Subcutaneous adipose tissue (tissue), 4 donors: ENCODE data around the gene FBLN2. TPM values are rescaled to one million over a fixed set of nuclear protein-coding genes. Genes with fewer than 3 reads are reported as not detected.

Experiments
- total RNA-seq, 4 donors: library from RNA; depleted of rRNA; stranded (reverse); fragments of >200 nt; gene quantifications; one replicate each; pipeline ENCODE4 v1.1.0, GENCODE V29; 2016
- TF ChIP-seq, protein P1 (sequence below): fragments of 450-650 bp; IDR thresholded peaks from one replicate; pipeline ENCODE4 v1.5.1; 2016; ENCODE audit warnings: low read depth, mild to moderate bottlenecking, control low read depth, antibody characterized with exemption, moderate library complexity

The FBLN2 gene
- total RNA-seq, 4 donors from 2014 or later, result 215 to 456 (median 410) TPM

GRCh38 chr3:13571264-13571663 is 22.3 kb downstream of the FBLN2 start:
- TF ChIP-seq, protein P1, sequence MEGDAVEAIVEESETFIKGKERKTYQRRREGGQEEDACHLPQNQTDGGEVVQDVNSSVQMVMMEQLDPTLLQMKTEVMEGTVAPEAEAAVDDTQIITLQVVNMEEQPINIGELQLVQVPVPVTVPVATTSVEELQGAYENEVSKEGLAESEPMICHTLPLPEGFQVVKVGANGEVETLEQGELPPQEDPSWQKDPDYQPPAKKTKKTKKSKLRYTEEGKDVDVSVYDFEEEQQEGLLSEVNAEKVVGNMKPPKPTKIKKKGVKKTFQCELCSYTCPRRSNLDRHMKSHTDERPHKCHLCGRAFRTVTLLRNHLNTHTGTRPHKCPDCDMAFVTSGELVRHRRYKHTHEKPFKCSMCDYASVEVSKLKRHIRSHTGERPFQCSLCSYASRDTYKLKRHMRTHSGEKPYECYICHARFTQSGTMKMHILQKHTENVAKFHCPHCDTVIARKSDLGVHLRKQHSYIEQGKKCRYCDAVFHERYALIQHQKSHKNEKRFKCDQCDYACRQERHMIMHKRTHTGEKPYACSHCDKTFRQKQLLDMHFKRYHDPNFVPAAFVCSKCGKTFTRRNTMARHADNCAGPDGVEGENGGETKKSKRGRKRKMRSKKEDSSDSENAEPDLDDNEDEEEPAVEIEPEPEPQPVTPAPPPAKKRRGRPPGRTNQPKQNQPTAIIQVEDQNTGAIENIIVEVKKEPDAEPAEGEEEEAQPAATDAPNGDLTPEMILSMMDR, result no peak

- TF ChIP-seq, protein P1, result no peak
These were observed 23.2 kb downstream of the FBLN2 start for GRCh38 chr3:13571831-13572750.

DNA sequence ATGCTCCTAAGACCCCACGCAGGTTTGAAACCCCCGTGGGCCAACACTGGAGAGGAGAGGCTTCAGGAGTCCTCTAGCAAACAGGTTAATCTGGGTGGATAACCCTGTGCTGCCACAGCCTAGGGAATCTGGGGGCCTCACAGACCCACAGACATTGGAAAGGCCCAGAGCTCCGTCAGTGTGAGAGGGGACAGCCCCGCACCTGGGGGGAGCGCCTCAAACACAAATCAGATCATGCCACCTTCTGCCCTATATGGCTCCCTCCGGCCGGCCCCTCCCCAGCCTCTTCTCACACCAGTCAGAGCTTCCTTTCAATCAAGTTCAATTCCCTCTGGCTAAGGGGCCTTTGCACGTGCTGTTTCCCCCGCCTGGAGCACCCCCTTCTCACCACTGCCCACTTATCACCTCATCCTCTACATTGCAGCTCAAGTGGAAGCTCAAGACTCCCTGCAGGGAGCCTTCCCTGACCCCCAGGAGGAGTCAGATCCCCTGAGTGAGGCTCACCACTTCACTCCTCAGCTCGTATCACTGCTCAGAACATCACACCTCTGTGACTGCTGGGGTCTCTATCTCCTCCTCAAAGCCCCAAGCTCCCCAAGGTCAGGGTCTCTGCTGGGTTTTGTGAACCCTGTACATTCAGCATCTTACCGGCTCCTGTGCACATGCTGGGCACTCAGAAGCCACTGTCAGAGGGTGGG is 24.1 kb downstream of the FBLN2 start:
- TF ChIP-seq, protein P1, result no peak

- TF ChIP-seq, protein P1, result no peak
These were observed 25.3 kb downstream of the FBLN2 start for GRCh38 chr3:13574083-13574797.

- TF ChIP-seq, protein P1, result no peak
These were observed 26.0 kb downstream of the FBLN2 start for GRCh38 chr3:13574798-13575451.

DNA sequence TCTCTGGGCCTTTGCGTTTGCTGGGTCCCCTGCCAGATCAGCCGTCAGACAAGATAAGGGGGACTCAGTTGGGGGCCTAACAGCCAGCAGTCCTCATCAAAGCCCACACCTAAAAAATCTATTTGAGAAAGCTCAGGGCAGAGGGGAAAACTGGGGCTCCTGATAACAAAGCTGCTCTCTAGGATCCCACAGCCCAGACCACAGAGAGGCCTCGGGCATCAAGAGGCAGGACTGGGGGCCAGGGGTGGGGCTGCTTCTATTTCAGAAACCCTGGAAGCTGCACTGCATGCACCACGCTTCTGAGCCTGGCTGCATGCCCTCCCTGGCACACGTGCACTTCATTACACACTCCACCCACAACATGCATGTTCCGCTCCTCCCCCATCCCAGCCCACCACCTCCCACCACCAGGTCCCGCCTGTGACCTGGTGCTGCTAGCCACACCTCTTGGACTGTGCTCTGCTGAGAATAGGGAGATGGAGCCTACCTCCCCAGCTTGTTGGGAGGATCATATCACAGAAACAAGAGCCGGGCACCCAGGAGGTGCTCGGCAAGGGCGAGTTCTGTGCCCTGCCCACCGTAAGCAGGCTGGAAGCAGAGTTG is 26.6 kb downstream of the FBLN2 start:
- TF ChIP-seq, protein P1, result no peak
